NCI-H446 treated with DMSO at 0.1 percent for 48 hours (cell line): ENCODE measurements around the gene HMX3.

ENCODE experiments used
- DNase-seq: peaks from one replicate; lab custom pipeline; 2025; lab: John Stamatoyannopoulos, UW

The HMX3 gene

GRCh38 chr10:123135415-123136141 lies at the start of gene HMX3:
Gene HMX3 (plus strand): TSS chr10:123135970. CDS start chr10:123136051, 81 bp downstream.
- no peak for DNase-seq

DNA sequence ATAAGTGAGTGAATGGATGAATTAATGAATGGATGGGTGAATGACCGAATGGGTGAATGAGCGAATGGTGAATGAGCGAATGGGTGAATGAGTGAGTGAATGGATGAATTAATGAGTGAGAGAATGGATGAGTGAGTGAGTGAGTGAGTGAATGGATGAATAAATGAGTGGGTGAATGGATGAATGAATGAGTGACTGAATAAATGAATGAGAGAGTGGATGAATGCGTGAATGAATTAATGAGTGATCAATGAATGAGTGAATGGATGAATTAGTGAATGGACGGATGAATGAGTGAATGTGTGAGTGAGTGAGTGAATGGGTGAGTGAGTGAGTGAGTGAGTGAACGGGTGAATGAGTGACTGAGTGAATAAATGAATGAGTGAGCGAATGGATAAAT lies 49.5 kb upstream of the HMX3 start:
- no peak for DNase-seq

GRCh38 chr10:123087348-123087747 lies 48.4 kb upstream of the HMX3 start:
- no peak for DNase-seq

GRCh38 chr10:123087786-123088185 lies 48.0 kb upstream of the HMX3 start:
- DNase-seq = no peak

DNA sequence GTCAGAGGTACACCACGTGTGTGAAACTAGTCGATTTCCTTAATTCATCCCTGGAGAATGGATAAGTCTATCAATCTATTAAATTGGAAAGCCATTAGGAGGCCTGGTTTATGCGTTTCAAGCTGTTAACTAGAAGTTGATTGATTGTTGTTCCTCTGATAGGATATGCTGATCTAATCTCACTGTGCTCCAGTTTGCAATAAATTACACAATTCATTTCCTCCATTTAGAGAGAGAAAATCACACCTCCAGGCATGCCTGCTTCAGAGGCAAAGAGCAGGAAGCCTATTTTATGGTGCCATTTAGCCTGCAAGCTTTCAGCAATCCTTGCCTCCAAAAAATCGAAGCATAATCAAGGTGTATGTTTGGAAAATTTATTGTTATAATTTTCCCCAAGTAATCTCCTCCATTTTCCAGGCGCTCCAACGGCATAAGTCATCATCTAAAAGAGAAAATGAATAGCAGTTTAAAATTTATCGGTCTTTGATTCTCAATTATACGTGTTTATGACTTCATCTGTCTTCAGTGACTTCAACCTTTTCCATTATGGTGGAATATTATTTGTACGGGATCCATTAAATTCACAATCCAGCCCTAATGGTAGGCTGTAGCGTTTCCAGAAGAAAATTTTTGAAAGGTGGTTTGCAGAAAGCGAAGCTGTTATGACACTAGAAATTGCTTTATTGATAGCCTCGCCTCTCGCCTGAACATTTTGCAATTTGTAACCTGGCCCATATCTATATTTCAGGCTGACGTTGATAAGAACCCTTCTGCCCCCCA lies 42.9 kb upstream of the HMX3 start:
- no peak for DNase-seq

DNA sequence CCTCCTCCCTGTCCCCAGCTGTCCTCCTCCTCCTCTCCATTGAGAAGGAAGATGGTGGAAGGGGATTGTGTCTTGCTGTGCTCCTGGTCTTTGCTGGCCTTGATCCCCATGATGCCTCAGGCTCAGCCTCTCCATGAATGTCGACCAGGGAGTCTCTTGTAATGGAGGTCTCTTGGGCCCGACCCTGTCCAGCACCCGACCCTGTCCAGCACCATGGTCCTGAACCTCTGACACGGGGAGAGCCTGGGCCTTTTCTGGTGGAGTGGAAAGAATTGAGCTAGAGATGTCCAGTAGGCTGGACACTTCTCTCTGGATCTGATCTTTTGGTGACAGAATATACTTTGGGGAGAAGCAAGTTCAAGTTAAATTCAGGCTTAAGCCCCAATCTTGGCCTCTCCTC lies 42.3 kb upstream of the HMX3 start:
- no peak for DNase-seq

GRCh38 chr10:123096452-123096851 lies 39.3 kb upstream of the HMX3 start:
- no peak for DNase-seq

DNA sequence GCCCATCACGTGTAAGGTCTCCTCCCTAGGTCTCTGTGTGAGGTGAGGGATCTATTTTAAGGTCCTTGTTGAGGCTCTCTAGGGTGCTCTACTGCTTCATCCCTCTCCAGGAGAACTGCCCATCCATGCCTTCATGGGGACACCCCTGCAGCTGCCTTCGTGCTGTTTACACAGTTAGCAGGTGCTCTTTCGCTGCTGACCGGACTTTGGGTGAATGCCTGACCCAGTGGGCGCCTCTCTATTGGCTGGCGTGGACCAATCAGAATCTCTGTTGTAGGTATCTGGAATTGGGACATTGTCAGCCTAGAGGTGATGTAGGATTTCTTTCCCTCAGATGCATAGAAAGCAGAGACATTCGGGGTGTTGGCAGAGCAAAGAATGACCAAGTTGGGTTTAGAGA lies 38.7 kb upstream of the HMX3 start:
- no peak for DNase-seq

GRCh38 chr10:123100030-123100762 lies 35.6 kb upstream of the HMX3 start:
- no peak for DNase-seq

DNA sequence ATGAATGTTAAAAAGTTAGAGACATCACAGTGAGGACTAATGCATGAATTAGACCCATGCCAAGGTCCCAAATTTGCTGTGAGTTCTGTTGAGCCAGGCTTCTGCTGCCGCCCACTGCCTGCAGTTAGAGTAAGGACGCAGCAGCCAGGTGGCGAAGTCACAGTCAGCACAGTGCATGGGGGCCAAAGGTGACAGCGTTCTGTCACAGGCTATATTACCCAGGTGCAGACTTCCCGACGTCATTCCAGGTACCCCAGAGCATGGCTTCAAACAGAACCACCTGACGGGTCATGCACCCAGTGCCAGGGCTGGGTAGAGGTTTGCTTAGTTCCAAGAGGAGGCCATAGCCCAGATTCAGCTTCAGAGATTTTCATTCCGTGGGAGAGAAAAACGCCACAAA lies 33.9 kb upstream of the HMX3 start:
- no peak for DNase-seq

DNA sequence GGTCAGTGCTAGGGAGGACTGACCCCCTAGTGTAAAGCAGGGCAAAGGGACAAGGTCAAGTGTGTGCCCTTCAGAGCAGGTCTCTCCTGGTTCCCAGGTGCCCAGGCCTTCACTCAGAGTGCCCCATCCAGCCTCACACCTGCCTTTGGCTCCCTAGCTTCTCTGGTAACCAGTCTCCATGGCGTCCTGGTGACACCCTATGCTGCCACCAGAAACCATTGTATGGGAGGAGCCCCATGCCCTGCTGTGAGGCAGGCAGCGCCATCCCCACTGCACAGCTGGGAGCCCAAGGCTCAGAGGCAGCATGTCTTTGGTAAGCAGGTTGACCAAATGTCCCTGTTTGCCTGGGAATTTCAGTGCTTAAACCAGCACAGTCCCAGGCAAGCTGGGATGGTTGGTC lies 33.1 kb upstream of the HMX3 start:
- DNase-seq = no peak

GRCh38 chr10:123103944-123104343 lies 31.8 kb upstream of the HMX3 start:
- no peak for DNase-seq

DNA sequence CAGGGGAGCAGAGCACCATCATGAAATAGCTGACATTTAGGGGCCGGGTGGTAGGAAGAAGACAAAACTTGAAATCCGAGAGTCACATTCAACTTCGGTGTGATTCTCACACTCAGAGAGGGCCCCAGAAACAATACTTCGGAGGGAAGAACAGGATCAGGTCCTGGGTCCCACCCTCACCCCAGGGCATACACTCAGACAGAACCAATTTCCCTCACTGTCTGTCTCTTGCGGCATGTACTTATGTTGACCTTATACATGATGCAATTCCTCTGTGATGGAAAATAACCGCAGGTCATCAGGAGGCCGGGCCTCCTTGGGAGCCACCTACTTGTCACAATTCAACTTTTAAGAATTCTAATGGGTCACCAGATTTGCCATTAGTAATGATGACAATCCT lies 26.3 kb upstream of the HMX3 start:
- no peak for DNase-seq

- DNase-seq = no peak
Observed at GRCh38 chr10:123117644-123118417, 17.9 kb upstream of the HMX3 start.

DNA sequence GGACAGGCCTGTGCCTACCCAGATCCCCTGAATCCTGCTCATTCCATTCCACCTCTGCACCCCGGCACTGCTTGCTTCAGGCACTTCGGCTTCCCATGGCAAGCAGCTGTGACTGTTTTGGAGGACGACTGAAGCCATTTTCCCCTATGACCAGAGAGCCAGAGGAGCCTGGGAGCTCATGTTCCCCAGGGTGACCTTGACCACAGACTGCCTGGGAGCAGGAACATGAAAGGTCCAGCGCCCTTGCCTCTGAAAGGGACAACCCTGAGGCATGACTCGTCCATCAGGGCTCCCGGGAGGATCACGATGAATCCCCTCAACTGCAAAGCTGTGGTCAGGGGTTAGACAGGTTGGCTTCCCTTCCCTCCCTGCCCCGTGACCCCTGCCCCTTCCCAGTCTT lies 16.7 kb upstream of the HMX3 start:
- no peak for DNase-seq

GRCh38 chr10:123126246-123126645 lies 9.5 kb upstream of the HMX3 start:
- no peak for DNase-seq

GRCh38 chr10:123129618-123130271 lies 6.0 kb upstream of the HMX3 start:
- no peak for DNase-seq

DNA sequence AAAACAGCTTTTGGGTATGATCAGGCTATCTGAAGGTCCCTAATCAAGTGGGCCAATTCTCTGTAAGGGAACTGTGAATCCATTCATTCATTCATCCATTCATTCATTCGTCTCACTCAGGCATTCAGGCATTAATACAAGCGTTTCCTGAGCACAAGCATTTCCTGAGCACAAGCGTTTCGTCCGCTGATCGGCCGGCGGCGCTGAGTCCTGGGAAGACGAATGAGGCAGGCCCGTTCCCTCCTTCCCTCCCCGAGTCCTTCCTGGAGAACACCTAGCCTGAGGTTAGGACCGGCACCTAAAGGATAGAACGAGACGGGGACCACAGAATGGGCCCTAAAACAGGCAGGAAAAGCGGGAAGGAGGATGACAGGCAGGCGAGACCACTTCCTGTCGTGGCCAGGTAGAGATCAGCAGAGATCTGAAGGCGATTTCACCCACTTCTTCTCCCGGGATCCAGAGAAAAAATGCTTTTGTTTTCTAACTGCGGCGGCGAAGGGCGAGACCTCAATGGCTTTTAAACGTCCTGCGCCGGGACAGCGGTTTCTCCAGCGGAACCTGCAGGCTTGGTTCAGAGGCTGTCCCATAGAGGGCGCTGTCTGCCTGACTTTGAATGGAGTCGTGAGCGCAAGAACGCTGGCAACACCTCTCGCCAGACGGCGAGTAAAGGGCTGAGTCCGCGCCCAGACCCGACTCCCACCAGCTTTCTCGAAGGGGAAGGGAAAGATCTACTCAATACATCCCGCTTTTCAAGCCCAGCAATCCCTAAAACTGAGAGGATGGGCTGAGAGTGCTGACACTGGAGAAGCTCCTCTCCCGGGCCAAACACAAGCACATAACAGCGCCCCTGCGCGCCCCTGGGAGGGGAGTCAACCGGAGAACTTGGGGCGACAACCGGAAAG lies 2.9 kb upstream of the HMX3 start:
- DNase-seq = peak; percentile 8

DNA sequence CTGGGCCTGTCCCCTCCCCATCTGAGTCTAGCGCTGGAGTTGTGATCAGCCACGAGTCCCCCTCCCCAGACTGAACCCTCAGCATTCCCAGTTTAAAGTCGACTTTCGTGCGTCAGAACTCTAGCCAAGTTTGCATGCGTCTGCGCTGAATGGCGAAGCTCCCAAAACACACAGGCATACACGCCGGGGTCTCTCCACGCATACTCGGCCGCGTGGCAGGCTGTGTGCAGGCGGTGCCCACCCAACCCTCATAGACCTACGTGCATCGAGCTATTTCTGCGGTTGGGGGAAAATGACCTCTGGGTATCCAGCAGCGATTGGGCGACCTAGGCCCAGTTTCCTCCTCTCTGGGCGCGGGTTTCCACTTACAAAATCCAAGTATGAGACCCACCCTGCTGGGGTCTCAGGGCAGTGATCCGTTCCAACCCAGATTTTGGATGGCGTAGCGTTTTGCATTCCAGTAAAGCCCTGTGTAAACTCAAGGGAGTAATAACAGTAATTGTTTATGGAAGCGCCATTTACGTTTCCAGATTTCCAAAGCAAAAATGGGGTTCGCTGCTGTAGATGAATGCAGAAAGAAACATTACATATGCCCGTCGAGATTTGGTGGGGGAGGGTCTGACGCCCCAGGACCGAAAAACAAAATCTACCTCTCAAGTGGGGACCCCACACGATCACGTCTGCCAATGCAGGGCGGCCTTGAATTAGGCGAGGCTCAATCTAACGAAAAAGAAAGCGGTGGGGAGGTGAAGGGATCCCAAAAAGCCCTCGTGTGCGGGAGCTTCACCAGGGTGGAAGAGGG lies 2.0 kb upstream of the HMX3 start:
- DNase-seq = no peak
